ENCODE results near the gene DST. TPM values are rescaled to one million over a fixed set of nuclear protein-coding genes. Genes with fewer than 3 reads are reported as not detected.

The DST gene
- total RNA-seq, 2 donors from 2014 or later, result 11.2 to 11.9 TPM

GRCh38 chr6:56541741-56542360 is 100.8 kb downstream of the DST start:
- no peaks in the 10 kb centered on the region for H3K36me3 Mint-ChIP-seq (ENCODE audit: insufficient read depth in 2 of 2)
- H3K4me3 Mint-ChIP-seq, result no peak overlapping the region
- H3K27me3 Mint-ChIP-seq (ENCODE audit: low read depth), result no peaks in the 10 kb centered on the region
- DNase-seq, result no peak
- no peaks in the 10 kb centered on the region for H3K4me1 Mint-ChIP-seq (ENCODE audit: low read depth)
- no peaks in the 10 kb centered on the region for H3K9me3 Mint-ChIP-seq
- ATAC-seq (replicated peaks in 1 of 2), result no peak
- no peak overlapping the region for H3K27ac Mint-ChIP-seq

GRCh38 chr6:56541030-56541600 is 101.6 kb downstream of the DST start:
- no peaks in the 10 kb centered on the region for H3K4me1 Mint-ChIP-seq (ENCODE audit: low read depth)
- H3K27me3 Mint-ChIP-seq (ENCODE audit: low read depth), result no peaks in the 10 kb centered on the region
- DNase-seq, result no peak
- H3K4me3 Mint-ChIP-seq, result no peak overlapping the region
- ATAC-seq (replicated peaks in 1 of 2), result no peak
- H3K27ac Mint-ChIP-seq, result no peak overlapping the region
- no peaks in the 10 kb centered on the region for H3K9me3 Mint-ChIP-seq
- H3K36me3 Mint-ChIP-seq (ENCODE audit: insufficient read depth in 2 of 2), result no peaks in the 10 kb centered on the region

GRCh38 chr6:56540232-56541029 is 102.3 kb downstream of the DST start:
- H3K36me3 Mint-ChIP-seq (ENCODE audit: insufficient read depth in 2 of 2), result no peaks in the 10 kb centered on the region
- no peak overlapping the region for H3K4me3 Mint-ChIP-seq
- H3K4me1 Mint-ChIP-seq (ENCODE audit: low read depth), result no peaks in the 10 kb centered on the region
- no peaks in the 10 kb centered on the region for H3K27me3 Mint-ChIP-seq (ENCODE audit: low read depth)
- no peak overlapping the region for H3K27ac Mint-ChIP-seq
- H3K9me3 Mint-ChIP-seq, result no peaks in the 10 kb centered on the region
- DNase-seq (no peak), ATAC-seq (replicated peaks in 1 of 2) (no peak)

- H3K27ac Mint-ChIP-seq, result no peak overlapping the region
- no peaks in the 10 kb centered on the region for H3K4me1 Mint-ChIP-seq (ENCODE audit: low read depth)
- DNase-seq (no peak), ATAC-seq (replicated peaks in 1 of 2) (no peak)
- no peaks in the 10 kb centered on the region for H3K36me3 Mint-ChIP-seq (ENCODE audit: insufficient read depth in 2 of 2)
- no peaks in the 10 kb centered on the region for H3K9me3 Mint-ChIP-seq
- H3K4me3 Mint-ChIP-seq, result no peak overlapping the region
- H3K27me3 Mint-ChIP-seq (ENCODE audit: low read depth), result no peaks in the 10 kb centered on the region
These were observed 103.1 kb downstream of the DST start for GRCh38 chr6:56539527-56540105.

- Mint-ChIP-seq H3K27me3 (ENCODE audit: low read depth) (no peaks in the 10 kb centered on the region), H3K4me3 (no peak overlapping the region), H3K4me1 (ENCODE audit: low read depth) (no peaks in the 10 kb centered on the region), H3K36me3 (ENCODE audit: insufficient read depth in 2 of 2) (no peaks in the 10 kb centered on the region), H3K27ac (no peak overlapping the region), H3K9me3 (no peaks in the 10 kb centered on the region)
- ATAC-seq (replicated peaks in 1 of 2) (no peak), DNase-seq (no peak)
These were observed 103.8 kb downstream of the DST start for GRCh38 chr6:56538851-56539250.

- no peaks in the 10 kb centered on the region for H3K4me1 Mint-ChIP-seq (ENCODE audit: low read depth)
- no peak overlapping the region for H3K4me3 Mint-ChIP-seq
- ATAC-seq (replicated peaks in 1 of 2) (no peak), DNase-seq (no peak)
- no peaks in the 10 kb centered on the region for H3K9me3 Mint-ChIP-seq
- H3K27me3 Mint-ChIP-seq (ENCODE audit: low read depth), result no peaks in the 10 kb centered on the region
- H3K27ac Mint-ChIP-seq, result no peak overlapping the region
- H3K36me3 Mint-ChIP-seq (ENCODE audit: insufficient read depth in 2 of 2), result no peaks in the 10 kb centered on the region
These were observed 105.4 kb downstream of the DST start for GRCh38 chr6:56537223-56537770.

- no peaks in the 10 kb centered on the region for H3K4me1 Mint-ChIP-seq (ENCODE audit: low read depth)
- no peaks in the 10 kb centered on the region for H3K27me3 Mint-ChIP-seq (ENCODE audit: low read depth)
- no peak overlapping the region for H3K27ac Mint-ChIP-seq
- no peaks in the 10 kb centered on the region for H3K9me3 Mint-ChIP-seq
- no peak overlapping the region for H3K4me3 Mint-ChIP-seq
- ATAC-seq (replicated peaks in 1 of 2) (no peak), DNase-seq (no peak)
- H3K36me3 Mint-ChIP-seq (ENCODE audit: insufficient read depth in 2 of 2), result no peaks in the 10 kb centered on the region
These were observed 106.2 kb downstream of the DST start for GRCh38 chr6:56536536-56536935.

- Mint-ChIP-seq H3K27ac (no peak overlapping the region), H3K27me3 (ENCODE audit: low read depth) (no peaks in the 10 kb centered on the region), H3K9me3 (no peaks in the 10 kb centered on the region), H3K4me3 (no peak overlapping the region), H3K4me1 (ENCODE audit: low read depth) (no peaks in the 10 kb centered on the region), H3K36me3 (ENCODE audit: insufficient read depth in 2 of 2) (no peaks in the 10 kb centered on the region)
- ATAC-seq (replicated peaks in 1 of 2) (no peak), DNase-seq (no peak)
These were observed 107.1 kb downstream of the DST start for GRCh38 chr6:56535626-56536025.

- Mint-ChIP-seq H3K4me1 (ENCODE audit: low read depth) (no peaks in the 10 kb centered on the region), H3K27ac (no peak overlapping the region), H3K27me3 (ENCODE audit: low read depth) (no peaks in the 10 kb centered on the region), H3K9me3 (no peaks in the 10 kb centered on the region), H3K36me3 (ENCODE audit: insufficient read depth in 2 of 2) (no peaks in the 10 kb centered on the region), H3K4me3 (no peak overlapping the region)
- no peak for DNase-seq
- ATAC-seq (replicated peaks in 1 of 2), result no peak
These were observed 107.8 kb downstream of the DST start for GRCh38 chr6:56534680-56535419.

GRCh38 chr6:56532766-56533551 is 109.7 kb downstream of the DST start:
- DNase-seq (no peak), ATAC-seq (replicated peaks in 1 of 2) (no peak)
- no peaks in the 10 kb centered on the region for H3K27me3 Mint-ChIP-seq (ENCODE audit: low read depth)
- no peak overlapping the region for H3K4me3 Mint-ChIP-seq
- no peaks in the 10 kb centered on the region for H3K9me3 Mint-ChIP-seq
- H3K36me3 Mint-ChIP-seq (ENCODE audit: insufficient read depth in 2 of 2), result no peaks in the 10 kb centered on the region
- H3K27ac Mint-ChIP-seq, result no peak overlapping the region
- H3K4me1 Mint-ChIP-seq (ENCODE audit: low read depth), result no peaks in the 10 kb centered on the region

GRCh38 chr6:56531839-56532595 is 110.7 kb downstream of the DST start:
- H3K27me3 Mint-ChIP-seq (ENCODE audit: low read depth), result no peaks in the 10 kb centered on the region
- H3K4me3 Mint-ChIP-seq, result no peak overlapping the region
- DNase-seq, result no peak
- ATAC-seq (replicated peaks in 1 of 2), result no peak
- H3K27ac Mint-ChIP-seq, result no peak overlapping the region
- H3K9me3 Mint-ChIP-seq, result no peaks in the 10 kb centered on the region
- H3K4me1 Mint-ChIP-seq (ENCODE audit: low read depth), result no peaks in the 10 kb centered on the region
- no peaks in the 10 kb centered on the region for H3K36me3 Mint-ChIP-seq (ENCODE audit: insufficient read depth in 2 of 2)

Data from activated T-cell treated with anti-CD3 and anti-CD28 coated beads, Interleukin-2, amount 50 U/mL, for 72 hours (primary cell).